Stomach (tissue), 4 donors: ENCODE measurements around the gene STMN3.

Experiments
- CTCF ChIP-seq, 7 experiments: fragments of 450-650 bp in 4 of 7; fragments of 200-600 bp in 3 of 7; sonication (generic) in 3 of 7; IDR thresholded peaks; one replicate each; pipeline ENCODE4 v1.5.1; 2016 to 2019; ENCODE audit warnings: antibody characterized with exemption in 7 of 7, control low read depth in 2 of 7, mild to moderate bottlenecking in 1 of 7
- POLR2AphosphoS5 ChIP-seq, 3 donors: sonication (generic); formaldehyde crosslinking; IDR thresholded peaks; one replicate each; pipeline ENCODE4 v1.6.1; 2016; ENCODE audit warnings: antibody characterized with exemption in 3 of 3

GRCh38 chr20:63655249-63655648, 2.0 kb upstream of the STMN3 start:
- no peak for TF ChIP-seq CTCF (IDR thresholded peaks at IDR 0.05)
- no peak for TF ChIP-seq POLR2AphosphoS5 (IDR thresholded peaks at IDR 0.05)
